MM.1S (cell line): ENCODE data around the gene BCCIP.

ENCODE experiments used
- CTCF ChIP-seq: fragments of 300-600 bp; sonication (generic); IDR thresholded peaks from 2 replicates; pipeline ENCODE4 v1.5.1; 2016; ENCODE audit warnings: antibody characterized with exemption, low read length, mixed read lengths
- EZH2 ChIP-seq: fragments of 300-600 bp; sonication (generic); optimal IDR thresholded peaks from 2 replicates; pipeline ENCODE3; 2017; ENCODE audit warnings: low read depth, mild to moderate bottlenecking, antibody characterized with exemption, low read length, mixed read lengths
- EZH2phosphoT487 ChIP-seq: fragments of 300-600 bp; sonication (generic); IDR thresholded peaks from 2 replicates; pipeline ENCODE4 v1.6.1; 2018; ENCODE audit warnings: antibody characterized with exemption, low read length

- TF ChIP-seq EZH2, result no peak
- no peak for TF ChIP-seq CTCF
- no peak for TF ChIP-seq EZH2phosphoT487
These were observed 23.5 kb downstream of the BCCIP start for GRCh38 chr10:125846894-125847293.
